ENCODE data around the gene TMEM100.

Gene TMEM100

DNA sequence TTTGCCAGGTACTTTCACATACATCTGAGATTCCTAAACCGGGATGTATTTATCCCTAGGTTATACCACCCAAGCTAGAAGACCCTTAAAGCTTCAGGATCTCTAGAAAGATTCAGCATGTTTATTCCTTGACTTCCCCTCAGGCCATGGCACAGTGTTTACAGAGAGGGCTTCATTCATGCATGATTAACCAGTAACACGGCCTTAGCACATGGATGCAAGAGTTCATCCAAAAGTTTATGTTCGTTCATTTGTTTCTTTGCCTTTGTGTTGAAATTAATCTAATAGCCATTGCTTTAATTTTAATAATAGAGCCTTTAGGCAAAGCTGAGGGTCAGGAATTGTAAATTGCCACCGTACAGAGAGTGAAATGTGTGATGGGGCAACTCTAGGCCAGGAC is 41.9 kb upstream of the TMEM100 start:
- H3K27ac ChIP-seq: no peak overlapping the region
- TF ChIP-seq ZFX (IDR thresholded peaks at IDR 0.05; ENCODE audit: borderline replicate concordance): no peak
- TF ChIP-seq, protein P1, sequence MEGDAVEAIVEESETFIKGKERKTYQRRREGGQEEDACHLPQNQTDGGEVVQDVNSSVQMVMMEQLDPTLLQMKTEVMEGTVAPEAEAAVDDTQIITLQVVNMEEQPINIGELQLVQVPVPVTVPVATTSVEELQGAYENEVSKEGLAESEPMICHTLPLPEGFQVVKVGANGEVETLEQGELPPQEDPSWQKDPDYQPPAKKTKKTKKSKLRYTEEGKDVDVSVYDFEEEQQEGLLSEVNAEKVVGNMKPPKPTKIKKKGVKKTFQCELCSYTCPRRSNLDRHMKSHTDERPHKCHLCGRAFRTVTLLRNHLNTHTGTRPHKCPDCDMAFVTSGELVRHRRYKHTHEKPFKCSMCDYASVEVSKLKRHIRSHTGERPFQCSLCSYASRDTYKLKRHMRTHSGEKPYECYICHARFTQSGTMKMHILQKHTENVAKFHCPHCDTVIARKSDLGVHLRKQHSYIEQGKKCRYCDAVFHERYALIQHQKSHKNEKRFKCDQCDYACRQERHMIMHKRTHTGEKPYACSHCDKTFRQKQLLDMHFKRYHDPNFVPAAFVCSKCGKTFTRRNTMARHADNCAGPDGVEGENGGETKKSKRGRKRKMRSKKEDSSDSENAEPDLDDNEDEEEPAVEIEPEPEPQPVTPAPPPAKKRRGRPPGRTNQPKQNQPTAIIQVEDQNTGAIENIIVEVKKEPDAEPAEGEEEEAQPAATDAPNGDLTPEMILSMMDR (IDR thresholded peaks at IDR 0.05): no peak

DNA sequence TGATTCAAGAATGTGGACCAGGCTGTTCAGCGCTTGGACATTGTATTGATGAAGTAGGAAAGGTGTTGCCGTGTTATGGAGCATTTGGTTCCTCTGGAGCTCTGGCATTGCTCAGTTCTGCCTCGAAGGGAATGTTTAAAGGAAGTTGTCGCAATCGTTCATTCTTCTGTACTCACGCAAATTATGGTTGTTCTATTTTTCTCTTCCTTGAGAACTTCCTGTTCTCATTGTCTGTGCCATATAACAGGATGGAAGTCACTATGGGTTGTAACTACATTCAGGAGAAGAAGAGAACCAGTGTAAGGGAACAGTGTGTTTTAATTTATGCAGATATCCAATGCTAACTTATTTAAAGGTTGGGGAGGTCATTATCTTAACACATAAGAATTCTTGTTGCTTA is 41.2 kb upstream of the TMEM100 start:
- no peak for TF ChIP-seq ZFX (IDR thresholded peaks at IDR 0.05; ENCODE audit: borderline replicate concordance)
- TF ChIP-seq, protein P1 (IDR thresholded peaks at IDR 0.05): no peak
- no peak overlapping the region for H3K27ac ChIP-seq

DNA sequence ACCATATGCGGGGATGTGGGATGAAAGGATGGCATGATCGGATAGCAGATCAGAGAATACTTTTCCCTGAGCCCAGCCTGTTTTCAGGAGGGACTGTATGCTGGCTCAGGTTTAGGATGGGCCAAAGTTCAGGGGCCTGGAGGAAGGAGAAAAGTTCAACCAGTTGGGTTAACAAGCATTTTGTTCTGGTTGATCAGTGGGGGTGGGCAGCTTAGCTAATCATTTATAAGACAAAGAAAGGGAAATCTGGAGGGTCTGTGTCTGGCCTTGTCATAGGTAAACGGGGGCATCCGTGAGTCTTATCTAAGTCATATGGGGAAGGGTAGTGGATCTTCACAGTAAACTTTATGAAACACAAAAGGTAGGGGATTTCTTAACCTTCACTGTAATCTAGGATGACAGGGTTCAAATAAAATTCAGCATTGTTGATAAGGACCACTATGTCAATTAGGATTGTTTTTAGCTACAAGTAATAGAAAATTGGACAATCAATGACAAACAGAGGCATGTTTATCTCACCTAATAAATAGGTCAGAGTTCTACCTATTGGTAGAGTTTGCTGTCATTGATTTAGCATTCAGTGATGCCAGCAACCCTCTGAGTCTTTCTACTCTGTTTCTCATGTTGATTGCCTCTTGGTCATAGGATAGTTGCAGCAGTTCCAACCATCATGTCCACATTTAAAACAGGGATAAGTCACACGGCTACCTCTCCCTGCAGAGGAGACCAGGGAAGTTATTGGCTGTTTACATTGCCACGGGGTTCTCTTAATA is 39.6 kb upstream of the TMEM100 start:
- TF ChIP-seq, protein P1 (IDR thresholded peaks at IDR 0.05): no peak
- TF ChIP-seq ZFX (IDR thresholded peaks at IDR 0.05; ENCODE audit: borderline replicate concordance): no peak
- H3K27ac ChIP-seq: no peak overlapping the region

DNA sequence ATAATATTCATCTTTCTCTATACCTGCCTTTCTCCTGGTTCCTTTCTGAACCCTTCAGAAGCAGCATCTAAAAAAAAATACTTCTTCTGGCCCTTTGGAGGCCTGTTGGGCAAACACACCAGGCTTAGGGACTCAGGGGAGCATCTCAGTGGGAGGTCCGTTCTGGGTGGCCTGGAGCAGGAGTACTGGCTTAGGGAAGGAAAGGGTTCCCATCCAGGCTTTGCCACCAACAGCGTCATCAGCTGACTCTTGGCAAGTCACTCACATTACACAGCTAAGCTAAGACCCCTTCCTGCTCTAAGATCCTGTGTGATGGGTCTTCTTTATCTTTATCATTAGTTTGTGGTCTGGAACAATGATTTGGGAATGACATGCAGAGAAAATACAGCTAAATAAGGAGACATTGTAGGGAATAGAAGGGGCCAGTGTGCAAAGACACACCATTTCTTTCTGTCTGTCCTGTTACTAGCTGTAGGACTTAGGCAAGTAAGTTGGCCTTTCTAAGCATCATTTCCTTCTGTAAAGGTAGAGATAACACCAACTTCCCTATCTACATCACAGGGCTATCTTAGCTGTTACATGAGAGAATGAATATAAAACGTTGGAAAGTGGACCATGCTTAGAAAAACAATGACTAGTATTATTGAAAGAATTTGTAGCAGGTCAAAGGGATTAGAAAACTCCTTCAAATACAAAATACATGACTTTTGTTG is 38.1 kb upstream of the TMEM100 start:
- no peak for TF ChIP-seq ZFX (IDR thresholded peaks at IDR 0.05; ENCODE audit: borderline replicate concordance)
- TF ChIP-seq, protein P1 (IDR thresholded peaks at IDR 0.05): no peak

DNA sequence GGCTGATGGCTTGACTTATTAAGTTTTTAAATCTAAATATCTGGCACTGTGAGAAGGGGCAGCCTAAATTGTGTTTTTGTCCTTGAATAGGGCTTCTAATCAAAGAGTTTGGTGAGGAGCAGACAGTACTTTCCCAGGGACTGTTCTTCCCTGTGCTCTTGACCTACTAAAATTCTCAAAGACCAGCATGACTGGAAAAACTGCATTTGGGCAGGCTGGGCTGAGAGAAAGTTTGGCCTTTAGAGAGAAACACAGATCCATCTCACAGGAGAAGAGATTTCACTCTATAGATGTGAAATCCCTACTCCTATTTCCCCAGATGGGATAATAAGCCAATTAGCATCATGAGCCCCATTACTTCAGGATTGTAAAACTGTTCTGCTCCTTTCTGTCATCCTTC is 35.5 kb upstream of the TMEM100 start:
- no peak for TF ChIP-seq ZFX (IDR thresholded peaks at IDR 0.05; ENCODE audit: borderline replicate concordance)
- TF ChIP-seq, protein P1 (IDR thresholded peaks at IDR 0.05): no peak

More for the DNA sequence above, 38.1 kb upstream of the TMEM100 start:
- H3K27ac ChIP-seq: no peak overlapping the region

DNA sequence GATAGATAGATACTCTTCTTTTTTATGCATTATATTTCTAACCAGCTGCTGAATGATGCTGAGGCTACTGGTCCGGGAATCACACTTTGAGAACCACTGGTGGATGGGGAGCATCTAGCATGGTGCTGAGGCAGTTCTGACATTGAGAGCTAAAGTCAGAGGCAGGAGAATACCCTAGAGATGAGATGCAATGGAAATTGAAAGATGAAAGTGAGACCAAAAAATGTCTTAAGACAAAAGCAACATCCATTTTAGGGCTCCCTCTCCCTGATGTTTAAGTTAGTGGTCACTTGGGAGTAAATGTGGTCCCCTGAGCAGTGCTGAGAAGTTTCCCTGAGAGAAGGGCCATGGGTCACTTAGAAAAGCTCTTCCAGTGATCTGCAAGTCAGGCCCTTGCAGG is 35.0 kb upstream of the TMEM100 start:
- no peak overlapping the region for H3K27ac ChIP-seq
- TF ChIP-seq, protein P1 (IDR thresholded peaks at IDR 0.05): no peak
- no peak for TF ChIP-seq ZFX (IDR thresholded peaks at IDR 0.05; ENCODE audit: borderline replicate concordance)

More for the DNA sequence above, 35.5 kb upstream of the TMEM100 start:
- H3K27ac ChIP-seq: no peak overlapping the region

DNA sequence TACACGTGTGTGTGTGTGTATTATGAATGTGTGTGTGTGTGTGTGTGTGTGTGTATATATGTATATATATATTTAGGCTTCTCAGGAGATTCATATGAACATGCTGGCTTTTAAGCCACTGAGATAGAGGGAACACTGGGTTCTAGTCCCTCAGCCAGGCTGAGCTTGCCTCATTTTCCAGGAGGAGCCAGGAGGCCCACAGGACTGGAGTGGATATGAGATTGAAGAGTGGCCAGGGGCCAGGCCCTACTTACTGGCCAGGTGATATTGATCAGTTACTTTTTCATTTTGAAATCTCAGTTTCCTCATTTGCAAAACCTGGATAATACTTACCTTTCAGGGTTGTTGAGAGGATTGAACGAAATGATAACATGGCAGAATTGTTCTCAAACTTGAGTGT is 34.0 kb upstream of the TMEM100 start:
- no peak overlapping the region for H3K27ac ChIP-seq
- no peak for TF ChIP-seq ZFX (IDR thresholded peaks at IDR 0.05; ENCODE audit: borderline replicate concordance)
- TF ChIP-seq, protein P1 (IDR thresholded peaks at IDR 0.05): no peak
